Osteocyte (in vitro differentiated cells): ENCODE results near the gene UBE2R2. TPM values are rescaled to one million over a fixed set of nuclear protein-coding genes. Genes with fewer than 3 reads are reported as not detected.

ENCODE experiments used
- DNase-seq: peaks from one replicate; pipeline ENCODE4 v3.0.0; 2021; ENCODE audit warnings: mixed read lengths; ENCODE audit not compliant: unreplicated experiment; ENCODE audit errors: extremely low spot score
- H3K27ac Mint-ChIP-seq: one replicate; pipeline ENCODE4 v1.8.0; 2021; ENCODE audit warnings: mild to moderate bottlenecking, mixed read lengths; ENCODE audit not compliant: unreplicated experiment
- H3K27me3 Mint-ChIP-seq: one replicate; pipeline ENCODE4 v1.8.0; 2021; ENCODE audit warnings: mixed read lengths; ENCODE audit not compliant: unreplicated experiment
- H3K36me3 Mint-ChIP-seq: one replicate; pipeline ENCODE4 v1.8.0; 2021; ENCODE audit warnings: mixed read lengths; ENCODE audit not compliant: unreplicated experiment
- H3K4me1 Mint-ChIP-seq: one replicate; pipeline ENCODE4 v1.8.0; 2021; ENCODE audit warnings: mixed read lengths; ENCODE audit not compliant: unreplicated experiment
- H3K4me3 Mint-ChIP-seq: one replicate; pipeline ENCODE4 v1.8.0; 2021; ENCODE audit warnings: mild to moderate bottlenecking, moderate library complexity, mixed read lengths; ENCODE audit not compliant: unreplicated experiment
- H3K9me3 Mint-ChIP-seq: one replicate; pipeline ENCODE4 v1.8.0; 2021; ENCODE audit warnings: mixed read lengths; ENCODE audit not compliant: unreplicated experiment
- CTCF ChIP-seq: fragments of 200-600 bp; sonication (generic); IDR thresholded peaks from 2 replicates; pipeline ENCODE4 v1.5.0; 2021; ENCODE audit warnings: antibody characterized with exemption, mild to moderate bottlenecking, moderate library complexity
- total RNA-seq: library from RNA; stranded (reverse); gene quantifications from 2 replicates; pipeline ENCODE4 v1.2.1, GENCODE V29; 2021

The UBE2R2 gene
- total RNA-seq, 1 donor from 2014 or later = 48.1 TPM

DNA sequence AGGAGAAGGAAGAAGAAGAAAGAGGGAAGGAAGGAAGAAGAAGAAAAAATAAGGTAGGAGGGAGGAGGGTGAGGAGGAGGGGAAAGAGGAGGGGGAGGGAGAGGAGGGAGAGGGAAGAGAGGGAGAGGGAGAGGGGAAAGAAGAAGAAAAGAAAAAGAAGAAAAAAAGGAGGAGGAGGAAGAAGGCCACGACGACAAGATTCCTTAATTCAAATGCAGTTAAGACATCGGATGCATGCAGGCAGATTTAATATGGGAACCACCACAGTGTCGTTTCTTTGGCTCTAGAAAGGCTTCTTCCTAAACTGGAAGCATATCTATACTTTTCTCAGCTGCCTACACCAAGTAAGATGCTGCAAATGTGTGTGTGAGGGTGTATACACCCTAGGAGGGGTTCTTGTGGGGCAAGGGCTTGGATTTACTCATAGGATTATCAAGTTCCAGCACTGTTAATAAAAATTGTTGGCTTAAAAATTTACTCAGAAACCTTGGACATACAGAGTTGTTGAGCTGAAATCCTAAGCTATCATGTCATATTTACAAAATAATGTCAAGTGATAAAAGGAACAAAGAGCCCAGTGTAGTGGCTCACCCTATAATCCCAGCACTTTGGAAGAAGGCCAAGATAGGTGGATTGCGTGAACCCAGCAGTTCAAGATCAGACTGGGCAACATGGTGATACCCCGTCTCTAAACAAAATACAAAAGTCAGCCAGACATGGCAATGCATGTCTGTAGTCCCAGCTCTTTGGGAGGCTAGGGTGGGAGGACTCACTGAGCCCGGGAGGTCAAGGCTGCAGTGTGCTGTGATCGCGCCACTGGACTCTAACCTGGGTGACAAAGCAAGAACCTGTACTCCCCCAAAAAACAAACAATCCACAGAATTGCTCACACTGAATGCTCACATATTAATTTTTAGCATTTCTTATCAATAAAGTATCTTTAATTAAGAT is 123.2 kb downstream of the UBE2R2 start:
- peaks cover 33% of the 10 kb centered on the region for H3K4me1 Mint-ChIP-seq
- H3K36me3 Mint-ChIP-seq = peaks cover 42% of the 10 kb centered on the region
- H3K4me3 Mint-ChIP-seq = no peak overlapping the region
- no peaks in the 10 kb centered on the region for H3K27me3 Mint-ChIP-seq
- no peak for DNase-seq
- peak overlapping the region; percentile 23 for H3K27ac Mint-ChIP-seq
- no peaks in the 10 kb centered on the region for H3K9me3 Mint-ChIP-seq
- no peak for TF ChIP-seq CTCF

DNA sequence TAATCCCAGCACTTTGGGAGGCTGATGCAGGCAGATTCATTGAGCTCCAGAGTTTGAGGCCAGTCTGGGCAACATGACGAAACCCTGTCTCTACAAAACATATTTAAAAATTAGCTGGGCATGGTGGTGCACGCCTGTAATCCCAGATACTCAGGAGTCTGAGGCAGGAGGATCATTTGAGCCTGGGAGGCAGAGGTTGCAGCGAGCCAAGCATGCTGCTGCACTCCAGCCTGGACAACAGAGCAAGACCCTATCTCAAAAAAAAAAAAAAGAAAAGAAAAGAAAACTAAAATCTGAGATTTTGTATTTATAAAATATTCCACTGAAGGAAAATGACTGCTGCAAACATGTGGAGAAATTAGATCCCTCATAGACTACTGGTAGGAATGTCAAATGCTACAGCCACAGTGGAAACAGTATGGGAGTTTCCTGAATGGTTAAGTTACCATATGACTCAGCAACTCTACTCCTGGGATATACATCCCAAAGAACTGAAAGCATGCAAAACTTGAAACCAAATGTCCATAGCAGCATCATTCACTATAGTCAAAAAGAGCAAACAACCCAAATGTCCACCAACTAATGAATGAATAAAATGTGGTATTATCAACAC is 125.6 kb downstream of the UBE2R2 start:
- H3K36me3 Mint-ChIP-seq = peaks cover 36% of the 10 kb centered on the region
- H3K9me3 Mint-ChIP-seq = no peaks in the 10 kb centered on the region
- no peak overlapping the region for H3K4me3 Mint-ChIP-seq
- peak overlapping the region; percentile 81 for H3K27ac Mint-ChIP-seq
- DNase-seq = no peak
- H3K4me1 Mint-ChIP-seq = peaks cover 55% of the 10 kb centered on the region
- no peaks in the 10 kb centered on the region for H3K27me3 Mint-ChIP-seq
- peak; percentile 75 for TF ChIP-seq CTCF

DNA sequence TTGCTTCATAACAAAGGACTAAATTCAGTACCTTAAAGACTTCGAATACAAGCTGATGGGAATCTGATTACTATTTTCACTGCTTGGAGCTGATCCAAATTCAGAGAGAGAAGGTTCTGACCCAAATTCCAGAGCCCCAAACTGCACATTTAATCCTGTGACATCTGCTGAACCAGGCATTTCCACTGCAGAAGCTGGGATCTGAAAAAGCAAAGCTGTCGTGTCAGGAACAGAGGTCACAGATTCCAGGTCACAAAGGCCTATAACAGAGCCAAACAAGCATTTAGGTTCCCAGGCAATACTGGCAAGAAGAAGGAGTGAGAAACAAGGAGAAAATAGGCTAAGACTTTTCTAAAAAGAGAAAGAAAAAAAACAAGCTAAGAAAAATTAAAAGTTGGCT is 126.4 kb downstream of the UBE2R2 start:
- peaks cover 63% of the 10 kb centered on the region for H3K4me1 Mint-ChIP-seq
- H3K27me3 Mint-ChIP-seq = no peaks in the 10 kb centered on the region
- H3K27ac Mint-ChIP-seq = peak overlapping the region; percentile 79
- H3K4me3 Mint-ChIP-seq = no peak overlapping the region
- no peaks in the 10 kb centered on the region for H3K9me3 Mint-ChIP-seq
- no peak for DNase-seq
- no peak for TF ChIP-seq CTCF
- H3K36me3 Mint-ChIP-seq = peaks cover 41% of the 10 kb centered on the region

- no peaks in the 10 kb centered on the region for H3K27me3 Mint-ChIP-seq
- no peak for TF ChIP-seq CTCF
- no peaks in the 10 kb centered on the region for H3K9me3 Mint-ChIP-seq
- peak overlapping the region; percentile 85 for H3K27ac Mint-ChIP-seq
- peaks cover 37% of the 10 kb centered on the region for H3K36me3 Mint-ChIP-seq
- DNase-seq = no peak
- H3K4me3 Mint-ChIP-seq = no peak overlapping the region
- H3K4me1 Mint-ChIP-seq = peaks cover 60% of the 10 kb centered on the region
Measured at GRCh38 chr9:33946779-33947535, 130.0 kb downstream of the UBE2R2 start.
